HepG2 (cell line): ENCODE results near the gene SLC26A5. TPM values are rescaled to one million over a fixed set of nuclear protein-coding genes. Genes with fewer than 3 reads are reported as not detected.

Source experiments
- ATAC-seq: fragments of 200-7000 bp; cut with Tn5 transposase; 3 replicates; pipeline ENCODE4 v1.9.1; 2020; ENCODE audit warnings: mild to moderate bottlenecking, moderate library complexity
- BruUV-seq: library from RNA; stranded (reverse); fragments of 400-500 nt; replicated peaks from 2 replicates; lab custom pipeline; 2021; lab: Mats Ljungman, UMichigan
- CTCF ChIA-PET: fragments of 300-600 bp; formaldehyde crosslinking; extraction: SDS; loops from one replicate; lab custom pipeline; 2021; ENCODE audit warnings: low total read pairs, inconsistent platforms, low intra/inter-chr PET ratio; lab: Yijun Ruan, JAX
- POLR2A ChIA-PET: fragments of 350-600 bp; sonication (Branson Sonifier 250); formaldehyde crosslinking; loops from one replicate; lab custom pipeline; 2020; ENCODE audit warnings: antibody characterized with exemption, inconsistent platforms; lab: Yijun Ruan, JAX
- DNase-seq: peaks from one replicate; pipeline ENCODE4 v3.0.0-alpha.2; 2015; ENCODE audit warnings: low spot score
- FAIRE-seq: peaks from 3 replicates; lab custom pipeline; 2011; peaks lifted over from hg19 to GRCh38; lab: Jason Lieb, UNC
- H2AFZ ChIP-seq: one replicate; pipeline ENCODE4 v1.6.1; 2011; ENCODE audit warnings: low read length, inconsistent platforms
- H3K27ac ChIP-seq: fragments of 300-600 bp; 3 replicates; pipeline ENCODE4 v1.8.0; 2011; ENCODE audit warnings: mixed run types, mild to moderate bottlenecking, mixed read lengths, low read length, inconsistent platforms; ENCODE audit not compliant: insufficient read depth; ENCODE audit errors: extremely low read length
- H3K27me3 ChIP-seq, 2 experiments: fragments of 200-600 bp in 1 of 2; 2 replicates in 1 of 2; 3 replicates in 1 of 2; pipeline versions ENCODE4 v1.6.0 to v1.8.0; 2011; ENCODE audit warnings: low read length in 2 of 2, mild to moderate bottlenecking in 2 of 2, moderate library complexity in 2 of 2, inconsistent platforms in 1 of 2; ENCODE audit not compliant: insufficient read depth in 2 of 2, control insufficient read depth in 1 of 2
- H3K36me3 ChIP-seq, 2 experiments: fragments of 200-600 bp in 1 of 2; replicated peaks in 1 of 2; 2 replicates in 1 of 2; 3 replicates in 1 of 2; pipeline versions ENCODE4 v1.5.1 to v1.8.0; 2011; ENCODE audit warnings: low read length in 2 of 2, inconsistent platforms in 1 of 2; ENCODE audit not compliant: insufficient read depth in 2 of 2, control insufficient read depth in 1 of 2
- H3K4me1 ChIP-seq: 2 replicates; pipeline ENCODE4 v1.5.1; 2012; ENCODE audit warnings: low read length, inconsistent platforms; ENCODE audit not compliant: insufficient read depth
- H3K4me2 ChIP-seq: 2 replicates; pipeline ENCODE4 v1.6.0; 2011; ENCODE audit warnings: low read depth, low read length, inconsistent platforms
- H3K4me3 ChIP-seq, 3 experiments: fragments of 200-600 bp in 1 of 3; sonication (generic), shearing (Covaris generic) in 1 of 3; replicated peaks in 1 of 3; 2 replicates each; pipeline ENCODE4 v1.5.1; 2011 to 2016; ENCODE audit warnings: low read length in 3 of 3, inconsistent platforms in 2 of 3, low read depth in 2 of 3, mild to moderate bottlenecking in 2 of 3, control low read depth in 1 of 3, mixed read lengths in 1 of 3; ENCODE audit not compliant: insufficient read depth in 1 of 3
- H3K79me2 ChIP-seq: one replicate; pipeline ENCODE4 v1.6.1; 2011; ENCODE audit warnings: low read length, inconsistent platforms; ENCODE audit not compliant: insufficient read depth
- H3K9ac ChIP-seq: 2 replicates; pipeline ENCODE4 v1.6.0; 2011; ENCODE audit warnings: mild to moderate bottlenecking, low read depth, low read length, inconsistent platforms; ENCODE audit not compliant: insufficient read depth
- H3K9me3 ChIP-seq: 2 replicates; pipeline ENCODE4 v1.5.1; 2012; ENCODE audit warnings: mild to moderate bottlenecking, low read length
- H4K20me1 ChIP-seq: 2 replicates; pipeline ENCODE4 v1.6.0; 2011; ENCODE audit warnings: inconsistent platforms, mild to moderate bottlenecking, low read length, moderate library complexity; ENCODE audit not compliant: insufficient read depth
- ATF7-NPFF ChIP-seq: sonication (generic); formaldehyde crosslinking; IDR thresholded peaks from 2 replicates; pipeline ENCODE4 v1.8.1; 2023; ENCODE audit warnings: mild to moderate bottlenecking, low read depth, missing genetic modification reagents, moderate library complexity
- MAZ ChIP-seq, 2 experiments: sonication (generic) in 1 of 2; formaldehyde crosslinking in 1 of 2; IDR thresholded peaks; 2 replicates each; pipeline versions ENCODE4 v1.5.0 to v1.6.1; 2012 to 2020; ENCODE audit warnings: low read depth in 2 of 2, mild to moderate bottlenecking in 2 of 2, borderline replicate concordance in 1 of 2, improper control_type of control experiment in 1 of 2, low read length in 1 of 2, missing genetic modification reagents in 1 of 2, moderate library complexity in 1 of 2
- MLLT10 ChIP-seq: sonication (generic); formaldehyde crosslinking; IDR thresholded peaks from 2 replicates; pipeline ENCODE4 v1.4.0; 2020; ENCODE audit warnings: missing genetic modification reagents
- PHB2 ChIP-seq: fragments of 450-650 bp; IDR thresholded peaks from 2 replicates; pipeline ENCODE4 v1.6.1; 2018; ENCODE audit not compliant: partially characterized antibody
- PRMT3 ChIP-seq: sonication (generic); formaldehyde crosslinking; IDR thresholded peaks from 2 replicates; pipeline ENCODE4 v1.8.1; 2022; ENCODE audit warnings: low read depth, mild to moderate bottlenecking, moderate library complexity, missing genetic modification reagents, borderline replicate concordance
- TCF12 ChIP-seq, 2 experiments: fragments of 450-650 bp in 1 of 2; sonication (generic) in 1 of 2; formaldehyde crosslinking in 1 of 2; IDR thresholded peaks; 2 replicates each; pipeline versions ENCODE4 v1.6.1 to v1.8.0; 2017 to 2022; ENCODE audit warnings: antibody characterized with exemption in 1 of 2, mild to moderate bottlenecking in 1 of 2, missing genetic modification reagents in 1 of 2, moderate library complexity in 1 of 2
- ZNF235 ChIP-seq: sonication (generic); formaldehyde crosslinking; IDR thresholded peaks from 2 replicates; pipeline ENCODE4 v1.8.1; 2023; ENCODE audit warnings: mild to moderate bottlenecking, missing genetic modification reagents, borderline replicate concordance
- ZNF331 ChIP-seq: sonication (generic); formaldehyde crosslinking; IDR thresholded peaks from 2 replicates; pipeline ENCODE4 v1.4.0; 2020; ENCODE audit warnings: missing genetic modification reagents
- ZNF333 ChIP-seq: sonication (generic); formaldehyde crosslinking; IDR thresholded peaks from 2 replicates; pipeline ENCODE4 v1.4.0; 2020; ENCODE audit warnings: mild to moderate bottlenecking, missing genetic modification reagents, borderline replicate concordance
- ZNF383 ChIP-seq: sonication (generic); formaldehyde crosslinking; IDR thresholded peaks from 2 replicates; pipeline ENCODE4 v1.4.0; 2020; ENCODE audit warnings: missing genetic modification reagents, mild to moderate bottlenecking, borderline replicate concordance
- WGBS: methylation state at CpG from one replicate; pipeline ENCODE4 v1.1.6; 2017; ENCODE audit warnings: low lambda C conversion rate; 5-methylcytosine and 5-hydroxymethylcytosine counted together
- in situ Hi-C: cut with HindIII; loops from 2 replicates; pipeline ENCODE4 v1.10.0; 2017; ENCODE audit warnings: low pct_unique_long_range_greater_than_20kb; ENCODE audit not compliant: extremely low pct_ligation_motif_present
- intact Hi-C: fragments of 100-400 bp; cut with micrococcal nuclease; formaldehyde crosslinking; loops from one replicate; pipeline ENCODE4 v1.10.0; 2022; ENCODE audit not compliant: unreplicated experiment
- polyA plus RNA-seq, 8 experiments: library from polyadenylated mRNA; depleted of rRNA in 3 of 8; stranded (reverse) in 7 of 8; unstranded in 1 of 8; fragments of >200 nt; fragmentation: Illumina TruSeq in 4 of 8; extraction: Trizol in 4 of 8; gene quantifications; 2 replicates each; pipeline versions ENCODE4 v1.2.1 to v1.2.3, GENCODE V29; 2011 to 2016; ENCODE audit warnings: low read depth in 4 of 8, missing spikeins in 1 of 8, mixed read lengths in 1 of 8; ENCODE audit not compliant: insufficient read depth in 1 of 8
- total RNA-seq, 5 experiments: library from RNA; depleted of rRNA; stranded (reverse); fragments of >200 nt; fragmentation: Illumina TruSeq; extraction: Trizol; gene quantifications; 2 replicates each; pipeline ENCODE4 v1.2.3, GENCODE V29; 2016; ENCODE audit warnings: low read depth in 1 of 5
- TF ChIP-seq, protein P1 (sequence below): IDR thresholded peaks from 2 replicates; pipeline ENCODE4 v1.6.1; 2016; ENCODE audit warnings: control low read depth
- TF ChIP-seq, protein P2 (sequence below): sonication (generic); formaldehyde crosslinking; IDR thresholded peaks from 2 replicates; pipeline ENCODE4 v1.4.0; 2020; ENCODE audit warnings: missing genetic modification reagents
- TF ChIP-seq, protein P3 (sequence below): sonication (generic); formaldehyde crosslinking; conservative IDR thresholded peaks from 2 replicates; pipeline ENCODE4 v1.4.0; 2020; ENCODE audit warnings: missing genetic modification reagents

SLC26A5 gene
- total and polyA plus RNA-seq, 2 of the 13 experiments (the other 11 are each of a cell fraction or from before 2014, with no cell fraction given) = 0.08 to 0.11 TPM

DNA sequence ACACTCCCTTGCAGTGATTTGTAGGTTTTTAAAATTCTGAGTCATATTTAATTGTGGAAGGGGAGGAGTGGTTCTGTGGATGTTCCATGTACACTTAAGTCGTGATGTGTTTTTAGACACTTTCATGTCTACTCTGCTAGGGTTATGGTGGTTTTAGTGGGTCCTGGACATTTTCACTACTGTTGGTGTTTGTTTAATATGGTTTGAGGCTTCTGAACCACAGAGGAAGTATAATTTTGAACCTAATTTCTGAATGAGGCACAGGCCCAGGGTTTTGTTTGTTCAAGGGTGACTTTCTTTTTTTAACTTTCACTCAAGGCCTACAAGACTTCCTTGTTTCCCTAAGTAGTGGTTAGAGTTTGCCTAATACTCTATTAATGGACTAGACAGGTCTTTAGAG, 13.3 kb downstream of the SLC26A5 start (continued):
- no peak for TF ChIP-seq ZNF383 (CRISPR knock-in tag)

DNA sequence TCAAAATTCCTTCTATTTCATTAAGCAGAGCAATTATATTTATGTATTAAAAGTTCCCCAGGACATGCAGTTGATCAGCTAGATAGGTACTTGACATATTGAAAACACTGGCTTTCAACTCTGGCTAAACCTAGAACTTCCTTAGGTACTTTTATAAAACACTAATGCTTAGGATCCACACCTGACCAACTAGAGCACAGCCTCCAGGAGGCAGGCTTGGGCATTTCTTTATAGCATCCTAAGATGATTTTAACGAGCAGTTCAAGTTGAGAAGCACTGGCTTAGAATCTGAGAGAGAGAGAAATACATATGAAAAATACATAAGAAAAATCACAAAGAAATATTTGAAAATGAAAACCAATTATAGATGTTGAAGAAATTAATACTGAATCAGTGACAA, 20.8 kb downstream of the SLC26A5 start:
- no peaks in the 10 kb centered on the region for H3K27me3 ChIP-seq
- H3K9ac ChIP-seq = no peak overlapping the region
- ATAC-seq (no peak), FAIRE-seq (no peak), DNase-seq (no peak)
- no peak overlapping the region for H3K27ac ChIP-seq
- no peak overlapping the region for H3K4me2 ChIP-seq
- in situ Hi-C loops = loop anchor here (25.0 kb wide), 1 partner anchor 737 kb away; no protein-coding TSS in a partner anchor
- intact Hi-C loops = no loop called here
- no peaks in the 10 kb centered on the region for H3K36me3 ChIP-seq
- no peaks in the 10 kb centered on the region for H3K79me2 ChIP-seq
- H2AFZ ChIP-seq = no peak overlapping the region
- H4K20me1 ChIP-seq = no peaks in the 10 kb centered on the region
- ChIA-PET CTCF (no interaction called here), POLR2A (no interaction called here)
- H3K4me3 ChIP-seq = no peak overlapping the region
- no TSS peak for BruUV-seq
- peaks cover 15% of the 10 kb centered on the region; the same call in 1 of the 2 replicates for H3K4me1 ChIP-seq
- WGBS = 16% methylated on average over 1 of the region's 1 CpG
- no peaks in the 10 kb centered on the region for H3K9me3 ChIP-seq
- TF ChIP-seq PHB2 = no peak
- TF ChIP-seq ZNF331 = no peak
- TF ChIP-seq MAZ (IDR thresholded peaks at IDR 0.05; ENCODE audit: borderline replicate concordance, low read depth, low read length) = no peak
- TF ChIP-seq MAZ (CRISPR knock-in tag; IDR thresholded peaks at IDR 0.05; ENCODE audit: low read depth) = no peak
- TF ChIP-seq, protein P1, sequence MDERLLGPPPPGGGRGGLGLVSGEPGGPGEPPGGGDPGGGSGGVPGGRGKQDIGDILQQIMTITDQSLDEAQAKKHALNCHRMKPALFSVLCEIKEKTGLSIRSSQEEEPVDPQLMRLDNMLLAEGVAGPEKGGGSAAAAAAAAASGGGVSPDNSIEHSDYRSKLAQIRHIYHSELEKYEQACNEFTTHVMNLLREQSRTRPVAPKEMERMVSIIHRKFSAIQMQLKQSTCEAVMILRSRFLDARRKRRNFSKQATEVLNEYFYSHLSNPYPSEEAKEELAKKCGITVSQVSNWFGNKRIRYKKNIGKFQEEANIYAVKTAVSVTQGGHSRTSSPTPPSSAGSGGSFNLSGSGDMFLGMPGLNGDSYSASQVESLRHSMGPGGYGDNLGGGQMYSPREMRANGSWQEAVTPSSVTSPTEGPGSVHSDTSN (CRISPR knock-in tag) = no peak
- no peak for TF ChIP-seq TCF12 (IDR thresholded peaks at IDR 0.05)
- no peak for TF ChIP-seq TCF12 (CRISPR knock-in tag; IDR thresholded peaks at IDR 0.05)
- TF ChIP-seq MLLT10 (CRISPR knock-in tag) = no peak
- no peak for TF ChIP-seq PRMT3
- no peak for TF ChIP-seq ATF7-NPFF
- TF ChIP-seq ZNF235 (CRISPR knock-in tag) = no peak
- no peak for TF ChIP-seq ZNF333 (CRISPR knock-in tag)
- TF ChIP-seq, protein P2, sequence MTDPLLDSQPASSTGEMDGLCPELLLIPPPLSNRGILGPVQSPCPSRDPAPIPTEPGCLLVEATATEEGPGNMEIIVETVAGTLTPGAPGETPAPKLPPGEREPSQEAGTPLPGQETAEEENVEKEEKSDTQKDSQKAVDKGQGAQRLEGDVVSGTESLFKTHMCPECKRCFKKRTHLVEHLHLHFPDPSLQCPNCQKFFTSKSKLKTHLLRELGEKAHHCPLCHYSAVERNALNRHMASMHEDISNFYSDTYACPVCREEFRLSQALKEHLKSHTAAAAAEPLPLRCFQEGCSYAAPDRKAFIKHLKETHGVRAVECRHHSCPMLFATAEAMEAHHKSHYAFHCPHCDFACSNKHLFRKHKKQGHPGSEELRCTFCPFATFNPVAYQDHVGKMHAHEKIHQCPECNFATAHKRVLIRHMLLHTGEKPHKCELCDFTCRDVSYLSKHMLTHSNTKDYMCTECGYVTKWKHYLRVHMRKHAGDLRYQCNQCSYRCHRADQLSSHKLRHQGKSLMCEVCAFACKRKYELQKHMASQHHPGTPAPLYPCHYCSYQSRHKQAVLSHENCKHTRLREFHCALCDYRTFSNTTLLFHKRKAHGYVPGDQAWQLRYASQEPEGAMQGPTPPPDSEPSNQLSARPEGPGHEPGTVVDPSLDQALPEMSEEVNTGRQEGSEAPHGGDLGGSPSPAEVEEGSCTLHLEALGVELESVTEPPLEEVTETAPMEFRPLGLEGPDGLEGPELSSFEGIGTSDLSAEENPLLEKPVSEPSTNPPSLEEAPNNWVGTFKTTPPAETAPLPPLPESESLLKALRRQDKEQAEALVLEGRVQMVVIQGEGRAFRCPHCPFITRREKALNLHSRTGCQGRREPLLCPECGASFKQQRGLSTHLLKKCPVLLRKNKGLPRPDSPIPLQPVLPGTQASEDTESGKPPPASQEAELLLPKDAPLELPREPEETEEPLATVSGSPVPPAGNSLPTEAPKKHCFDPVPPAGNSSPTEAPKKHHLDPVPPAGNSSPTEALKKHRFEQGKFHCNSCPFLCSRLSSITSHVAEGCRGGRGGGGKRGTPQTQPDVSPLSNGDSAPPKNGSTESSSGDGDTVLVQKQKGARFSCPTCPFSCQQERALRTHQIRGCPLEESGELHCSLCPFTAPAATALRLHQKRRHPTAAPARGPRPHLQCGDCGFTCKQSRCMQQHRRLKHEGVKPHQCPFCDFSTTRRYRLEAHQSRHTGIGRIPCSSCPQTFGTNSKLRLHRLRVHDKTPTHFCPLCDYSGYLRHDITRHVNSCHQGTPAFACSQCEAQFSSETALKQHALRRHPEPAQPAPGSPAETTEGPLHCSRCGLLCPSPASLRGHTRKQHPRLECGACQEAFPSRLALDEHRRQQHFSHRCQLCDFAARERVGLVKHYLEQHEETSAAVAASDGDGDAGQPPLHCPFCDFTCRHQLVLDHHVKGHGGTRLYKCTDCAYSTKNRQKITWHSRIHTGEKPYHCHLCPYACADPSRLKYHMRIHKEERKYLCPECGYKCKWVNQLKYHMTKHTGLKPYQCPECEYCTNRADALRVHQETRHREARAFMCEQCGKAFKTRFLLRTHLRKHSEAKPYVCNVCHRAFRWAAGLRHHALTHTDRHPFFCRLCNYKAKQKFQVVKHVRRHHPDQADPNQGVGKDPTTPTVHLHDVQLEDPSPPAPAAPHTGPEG (CRISPR knock-in tag) = no peak
- TF ChIP-seq, protein P3, sequence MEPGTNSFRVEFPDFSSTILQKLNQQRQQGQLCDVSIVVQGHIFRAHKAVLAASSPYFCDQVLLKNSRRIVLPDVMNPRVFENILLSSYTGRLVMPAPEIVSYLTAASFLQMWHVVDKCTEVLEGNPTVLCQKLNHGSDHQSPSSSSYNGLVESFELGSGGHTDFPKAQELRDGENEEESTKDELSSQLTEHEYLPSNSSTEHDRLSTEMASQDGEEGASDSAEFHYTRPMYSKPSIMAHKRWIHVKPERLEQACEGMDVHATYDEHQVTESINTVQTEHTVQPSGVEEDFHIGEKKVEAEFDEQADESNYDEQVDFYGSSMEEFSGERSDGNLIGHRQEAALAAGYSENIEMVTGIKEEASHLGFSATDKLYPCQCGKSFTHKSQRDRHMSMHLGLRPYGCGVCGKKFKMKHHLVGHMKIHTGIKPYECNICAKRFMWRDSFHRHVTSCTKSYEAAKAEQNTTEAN (CRISPR knock-in tag) = no peak
